ENCODE measurements around the gene IRF9. TPM values are rescaled to one million over a fixed set of nuclear protein-coding genes. Genes with fewer than 3 reads are reported as not detected.

Gene IRF9
- total and polyA plus RNA-seq, 2 of the 4 experiments (the other 2 are of a cell fraction): 25.6 to 34.6 TPM

DNA sequence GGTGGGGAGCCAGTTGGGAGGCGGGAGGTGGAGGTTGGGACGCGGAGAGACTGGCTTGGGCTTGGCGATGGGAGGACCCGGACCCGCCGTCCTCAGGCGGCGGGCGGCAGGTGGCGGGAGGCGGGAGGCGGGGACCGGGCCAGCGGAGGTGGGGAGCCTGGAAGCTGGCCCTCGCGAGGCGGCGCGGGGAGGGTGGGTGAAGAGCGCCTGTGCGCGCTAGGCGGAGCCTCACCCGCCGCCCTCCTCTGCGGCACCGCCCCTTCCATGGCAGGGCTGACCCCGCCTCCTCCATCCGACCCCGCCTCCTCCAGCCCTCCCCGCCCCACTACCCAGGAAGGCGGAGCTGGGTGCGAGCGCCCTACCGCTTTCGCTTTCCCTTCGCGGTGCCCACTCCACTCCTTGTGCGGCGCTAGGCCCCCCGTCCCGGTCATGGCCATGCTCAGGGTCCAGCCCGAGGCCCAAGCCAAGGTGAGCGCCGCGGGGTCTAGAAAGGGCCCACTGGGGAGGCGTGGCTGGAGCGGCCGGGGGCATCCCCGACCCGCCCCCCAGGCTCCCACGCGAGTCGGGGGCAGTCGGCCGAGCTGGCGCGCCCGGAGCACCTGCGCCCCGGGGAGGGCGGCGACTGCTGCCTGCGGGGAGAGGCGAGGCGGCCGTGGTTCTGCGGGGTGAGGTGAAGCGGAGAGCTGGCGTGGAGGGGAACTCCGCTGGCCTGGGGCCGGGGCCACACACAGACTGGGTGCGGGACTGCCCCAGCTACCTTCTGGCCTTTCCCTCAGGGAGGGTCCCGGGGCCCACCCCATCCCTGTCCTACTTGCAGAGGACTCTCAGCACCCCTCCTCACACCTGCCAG lies 25.0 kb upstream of the IRF9 start, which contains the start of gene PSME1:
Gene PSME1 (plus strand): TSS at position 361 of the 850 bp plus-strand sequence. CDS start 69 bp downstream, at position 430.
- intact Hi-C loops (cut with micrococcal nuclease) (no loop called here), dilution Hi-C loops (cut with HindIII; ENCODE audit: low sequenced_read_pairs, unreplicated experiment) (no loop called here), in situ Hi-C loops (cut with MboI; ENCODE audit: low sequenced_read_pairs) (loop anchor here (10.0 to 25.0 kb wide), 3 partner anchors 299 to 1049 kb away; partner anchors contain the start of genes ACIN1, BCL2L2, C14orf119 and PABPN1)
- H3K79me1 ChIP-seq (ENCODE audit: low read depth in 1 of 2, low read length in 2 of 2): peaks cover 17 to 44% of the 10 kb centered on the region in 2 experiments; a peak in 3 of 4 replicates
- H2AFZ ChIP-seq (replicated peaks; ENCODE audit: low read length, poor library complexity): peak within 1 kb of the TSS; percentile 99
- H2BK5ac ChIP-seq (ENCODE audit: low read depth, low read length, poor library complexity, severe bottlenecking): peak within 1 kb of the TSS; percentile 78
- peaks cover 11% of the 10 kb centered on the region for H3K4me1 ChIP-seq (ENCODE audit: control insufficient read depth, insufficient read depth, low read length)
- H2AK9ac ChIP-seq (replicated peaks; ENCODE audit: low read depth, low read length, poor library complexity): peak within 1 kb of the TSS; percentile 82
- peak within 1 kb of the TSS; percentile 73 for H3K14ac ChIP-seq (replicated peaks; ENCODE audit: low read depth, low read length)
- POLR2A ChIA-PET (ENCODE audit: unreplicated experiment): interaction anchor here (0.6 to 1.0 kb wide), 3 partner anchors 11 to 22 kb away, joined by 3 to 7 read pairs (median 3); partner anchors contain the start of genes DCAF11 and RNF31
- no peak within 1 kb of the TSS for H2BK20ac ChIP-seq (ENCODE audit: low read depth, low read length)
- H3K4me3 ChIP-seq (ENCODE audit: insufficient read depth, low read depth, low read length): peak within 1 kb of the TSS; percentile 97
- peaks cover 17% of the 10 kb centered on the region for H4K20me1 ChIP-seq (ENCODE audit: insufficient read depth, low read length)
- peak within 1 kb of the TSS; percentile 32 for H2BK120ac ChIP-seq (ENCODE audit: low read depth, low read length)
- H4K91ac ChIP-seq (ENCODE audit: insufficient read depth, low read depth, low read length): peak within 1 kb of the TSS; percentile 81
- CTCF ChIA-PET: interaction anchor here (0.9 to 1.5 kb wide), 3 partner anchors 9 to 78 kb away, joined by 3 to 4 read pairs (median 3); no protein-coding TSS in a partner anchor
- peaks cover 19% of the 10 kb centered on the region for H3K9me1 ChIP-seq (ENCODE audit: insufficient read depth, low read length)
- 1% methylated on average over 33 of the region's 75 CpGs; no CpG with 5 or more reads in 1 of the 2 experiments for WGBS, 2 experiments (ENCODE audit: extremely low coverage in 2 of 2, insufficient read length in 1 of 2)
- H3K18ac ChIP-seq (ENCODE audit: low read depth, low read length): no peak within 1 kb of the TSS
- H3K9ac ChIP-seq (ENCODE audit: low read depth, low read length): peak within 1 kb of the TSS; percentile 72
- H3K23ac ChIP-seq (ENCODE audit: low read depth, low read length): peak within 1 kb of the TSS; percentile 88
- no peak within 1 kb of the TSS for H2BK15ac ChIP-seq (ENCODE audit: low read depth, low read length)
- H2AK5ac ChIP-seq (ENCODE audit: low read depth, low read length): peak within 1 kb of the TSS; percentile 59
- H4K5ac ChIP-seq (ENCODE audit: low read depth, low read length): no peak within 1 kb of the TSS
- H3K4me2 ChIP-seq (ENCODE audit: low read depth, low read length): peak within 1 kb of the TSS; percentile 92
- no TSS peak for BruUV-seq (replicated peaks)
- H3K9me3 ChIP-seq (ENCODE audit: control insufficient read depth, insufficient read depth, low read length): no peaks in the 10 kb centered on the region
- peaks cover 23% of the 10 kb centered on the region for H3K36me3 ChIP-seq (ENCODE audit: control insufficient read depth, insufficient read depth, low read length)
- no peaks in the 10 kb centered on the region for H3K27me3 ChIP-seq (ENCODE audit: control insufficient read depth, insufficient read depth, low read length)
- H3K56ac ChIP-seq (ENCODE audit: extremely low read depth, insufficient read depth, low read length): peak within 1 kb of the TSS; percentile 64; the same call in 1 of the 2 replicates
- peak within 1 kb of the TSS in 1 of 2 experiments; percentile 77; a peak in 2 of 4 replicates for H4K8ac ChIP-seq (ENCODE audit: low read depth in 2 of 2, low read length in 2 of 2)
- DNase-seq (peak; percentile 82), ATAC-seq (ENCODE audit: low read depth) (peak; percentile 99)
- peak within 1 kb of the TSS; percentile 71 for H3K4ac ChIP-seq (ENCODE audit: low read depth, low read length)
- H3K27ac ChIP-seq (ENCODE audit: insufficient read depth, low read length): peak within 1 kb of the TSS; percentile 79
- TF ChIP-seq MAFK (IDR thresholded peaks at IDR 0.05; ENCODE audit: low read depth, low read length): no peak
- TF ChIP-seq MAZ (IDR thresholded peaks at IDR 0.05; ENCODE audit: borderline replicate concordance, low read depth, low read length): peak; percentile 77
- TF ChIP-seq POLR2A (IDR thresholded peaks at IDR 0.05; ENCODE audit: low read depth, low read length): no peak
- TF ChIP-seq, protein P1, sequence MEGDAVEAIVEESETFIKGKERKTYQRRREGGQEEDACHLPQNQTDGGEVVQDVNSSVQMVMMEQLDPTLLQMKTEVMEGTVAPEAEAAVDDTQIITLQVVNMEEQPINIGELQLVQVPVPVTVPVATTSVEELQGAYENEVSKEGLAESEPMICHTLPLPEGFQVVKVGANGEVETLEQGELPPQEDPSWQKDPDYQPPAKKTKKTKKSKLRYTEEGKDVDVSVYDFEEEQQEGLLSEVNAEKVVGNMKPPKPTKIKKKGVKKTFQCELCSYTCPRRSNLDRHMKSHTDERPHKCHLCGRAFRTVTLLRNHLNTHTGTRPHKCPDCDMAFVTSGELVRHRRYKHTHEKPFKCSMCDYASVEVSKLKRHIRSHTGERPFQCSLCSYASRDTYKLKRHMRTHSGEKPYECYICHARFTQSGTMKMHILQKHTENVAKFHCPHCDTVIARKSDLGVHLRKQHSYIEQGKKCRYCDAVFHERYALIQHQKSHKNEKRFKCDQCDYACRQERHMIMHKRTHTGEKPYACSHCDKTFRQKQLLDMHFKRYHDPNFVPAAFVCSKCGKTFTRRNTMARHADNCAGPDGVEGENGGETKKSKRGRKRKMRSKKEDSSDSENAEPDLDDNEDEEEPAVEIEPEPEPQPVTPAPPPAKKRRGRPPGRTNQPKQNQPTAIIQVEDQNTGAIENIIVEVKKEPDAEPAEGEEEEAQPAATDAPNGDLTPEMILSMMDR (conservative IDR thresholded peaks at IDR 0.05; ENCODE audit: low read depth, low read length): no peak
- no peak for TF ChIP-seq USF2 (IDR thresholded peaks at IDR 0.05; ENCODE audit: low read depth, low read length)
- TF ChIP-seq BHLHE40 (IDR thresholded peaks at IDR 0.05; ENCODE audit: low read depth, low read length): no peak
- no peak for TF ChIP-seq NFE2L2 (IDR thresholded peaks at IDR 0.05; ENCODE audit: low read depth, low read length)
- peak; percentile 58; the same call in 1 of the 2 replicates for TF ChIP-seq MXI1 (IDR thresholded peaks at IDR 0.05; ENCODE audit: borderline replicate concordance, low read depth, low read length)

Measured in IMR-90 (cell line).